Activated CD4-positive, alpha-beta memory T cell treated with anti-CD3 and anti-CD28 coated beads for 36 hours (primary cell): ENCODE measurements around the gene XIRP2. TPM values are rescaled to one million over a fixed set of nuclear protein-coding genes. Genes with fewer than 3 reads are reported as not detected.

Source experiments
- CTCF ChIA-PET: fragments of 350-600 bp; sonication (Branson Sonifier 250); formaldehyde crosslinking; loops from one replicate; lab custom pipeline; 2021; ENCODE audit warnings: antibody characterized with exemption, inconsistent platforms; lab: Charles Lee
- POLR2A ChIA-PET: fragments of 350-600 bp; sonication (Branson Sonifier 250); formaldehyde crosslinking; loops from one replicate; lab custom pipeline; 2021; ENCODE audit warnings: antibody characterized with exemption; lab: Charles Lee
- DNase-seq: peaks from one replicate; pipeline ENCODE4 v3.0.0-alpha.2; 2020
- H3K27ac Mint-ChIP-seq: one replicate; pipeline ENCODE4 v1.8.0; 2021; ENCODE audit warnings: mixed read lengths
- H3K27me3 Mint-ChIP-seq: one replicate; pipeline ENCODE4 v1.8.0; 2021; ENCODE audit warnings: mixed read lengths
- H3K36me3 Mint-ChIP-seq: one replicate; pipeline ENCODE4 v1.8.0; 2021; ENCODE audit warnings: mixed read lengths
- H3K4me1 Mint-ChIP-seq: one replicate; pipeline ENCODE4 v1.8.0; 2021; ENCODE audit warnings: low read depth, mixed read lengths
- H3K4me3 Mint-ChIP-seq: one replicate; pipeline ENCODE4 v1.8.0; 2021; ENCODE audit warnings: mild to moderate bottlenecking, mixed read lengths
- H3K9me3 Mint-ChIP-seq: one replicate; pipeline ENCODE4 v1.8.0; 2021; ENCODE audit warnings: mixed read lengths
- intact Hi-C: fragments of 100-400 bp; cut with micrococcal nuclease; formaldehyde crosslinking; loops from one replicate; pipeline ENCODE4 v1.15.1; 2023
- total RNA-seq, 2 experiments: library from RNA; stranded (reverse); gene quantifications; one replicate each; pipeline ENCODE4 v1.2.3, GENCODE V29; 2021

The XIRP2 gene, protein sequence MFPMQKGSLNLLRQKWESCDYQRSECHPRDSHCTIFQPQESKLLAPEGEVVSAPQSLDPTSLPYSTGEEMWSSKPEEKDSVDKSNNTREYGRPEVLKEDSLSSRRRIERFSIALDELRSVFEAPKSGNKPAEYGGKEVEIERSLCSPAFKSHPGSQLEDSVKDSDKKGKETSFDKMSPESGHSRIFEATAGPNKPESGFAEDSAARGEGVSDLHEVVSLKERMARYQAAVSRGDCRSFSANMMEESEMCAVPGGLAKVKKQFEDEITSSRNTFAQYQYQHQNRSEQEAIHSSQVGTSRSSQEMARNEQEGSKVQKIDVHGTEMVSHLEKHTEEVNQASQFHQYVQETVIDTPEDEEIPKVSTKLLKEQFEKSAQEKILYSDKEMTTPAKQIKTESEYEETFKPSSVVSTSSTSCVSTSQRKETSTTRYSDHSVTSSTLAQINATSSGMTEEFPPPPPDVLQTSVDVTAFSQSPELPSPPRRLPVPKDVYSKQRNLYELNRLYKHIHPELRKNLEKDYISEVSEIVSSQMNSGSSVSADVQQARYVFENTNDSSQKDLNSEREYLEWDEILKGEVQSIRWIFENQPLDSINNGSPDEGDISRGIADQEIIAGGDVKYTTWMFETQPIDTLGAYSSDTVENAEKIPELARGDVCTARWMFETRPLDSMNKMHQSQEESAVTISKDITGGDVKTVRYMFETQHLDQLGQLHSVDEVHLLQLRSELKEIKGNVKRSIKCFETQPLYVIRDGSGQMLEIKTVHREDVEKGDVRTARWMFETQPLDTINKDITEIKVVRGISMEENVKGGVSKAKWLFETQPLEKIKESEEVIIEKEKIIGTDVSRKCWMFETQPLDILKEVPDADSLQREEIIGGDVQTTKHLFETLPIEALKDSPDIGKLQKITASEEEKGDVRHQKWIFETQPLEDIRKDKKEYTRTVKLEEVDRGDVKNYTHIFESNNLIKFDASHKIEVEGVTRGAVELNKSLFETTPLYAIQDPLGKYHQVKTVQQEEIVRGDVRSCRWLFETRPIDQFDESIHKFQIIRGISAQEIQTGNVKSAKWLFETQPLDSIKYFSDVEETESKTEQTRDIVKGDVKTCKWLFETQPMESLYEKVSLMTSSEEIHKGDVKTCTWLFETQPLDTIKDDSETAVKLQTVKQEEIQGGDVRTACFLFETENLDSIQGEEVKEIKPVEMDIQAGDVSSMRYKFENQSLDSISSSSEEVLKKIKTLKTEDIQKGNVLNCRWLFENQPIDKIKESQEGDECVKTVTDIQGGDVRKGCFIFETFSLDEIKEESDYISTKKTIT (N-terminal part only)
- total RNA-seq, result not detected

DNA sequence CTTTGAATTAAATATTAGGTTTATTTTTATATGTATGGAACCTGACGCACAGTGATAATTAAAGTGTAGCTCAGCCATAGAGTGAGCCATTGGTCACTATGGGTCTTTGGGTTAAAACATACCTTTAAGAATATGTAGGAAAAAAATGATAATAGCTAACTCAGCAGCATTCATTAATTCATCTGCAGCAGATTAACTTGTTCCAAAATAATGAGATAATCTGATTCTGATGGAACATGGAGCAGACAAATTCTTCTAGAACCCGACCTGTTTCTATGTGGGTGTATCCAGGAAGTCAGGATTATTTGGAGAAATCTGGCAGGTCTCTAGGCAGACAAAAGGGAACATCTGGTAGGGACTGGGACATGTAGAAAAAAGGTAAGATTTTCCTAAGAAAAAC, at the start of gene XIRP2:
TSS of gene XIRP2 (plus strand) at position 301 of the 400 bp plus-strand sequence. CDS start 15,003 bp downstream, outside the sequence.
- no peaks in the 10 kb centered on the region for H3K36me3 Mint-ChIP-seq
- CTCF ChIA-PET, result no interaction called here

DNA sequence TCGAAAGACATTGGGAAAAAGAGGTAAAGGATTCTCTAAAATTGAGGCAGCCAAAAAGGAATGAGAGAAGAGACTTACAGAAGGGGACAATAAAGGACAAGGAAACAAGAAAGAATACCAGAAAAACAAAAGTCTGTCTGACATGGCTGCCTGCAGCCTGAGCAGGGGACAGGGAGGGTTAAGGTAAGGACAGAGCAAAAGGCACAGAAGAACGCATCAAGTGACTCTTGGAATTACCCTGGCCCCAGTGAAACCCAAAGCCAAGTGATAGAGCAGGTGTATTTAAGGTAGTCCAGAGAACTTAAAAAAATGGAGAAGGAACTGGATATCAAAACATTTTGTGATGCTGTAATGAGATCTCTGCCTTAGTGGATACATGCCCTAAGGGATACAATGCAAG, 47.1 kb upstream of the XIRP2 start:
- ChIA-PET CTCF (no interaction called here), POLR2A (no interaction called here)
- no peaks in the 10 kb centered on the region for H3K9me3 Mint-ChIP-seq
- H3K4me1 Mint-ChIP-seq, result no peaks in the 10 kb centered on the region
- no peak overlapping the region for H3K27ac Mint-ChIP-seq
- H3K4me3 Mint-ChIP-seq, result no peak overlapping the region
- no peaks in the 10 kb centered on the region for H3K36me3 Mint-ChIP-seq
- intact Hi-C loops, result no loop called here
- H3K27me3 Mint-ChIP-seq, result no peaks in the 10 kb centered on the region
- no peak for DNase-seq

More for the DNA sequence above, at the start of gene XIRP2:
- intact Hi-C loops, result no loop called here
- no peaks in the 10 kb centered on the region for H3K4me1 Mint-ChIP-seq
- POLR2A ChIA-PET, result no interaction called here
- no peak within 1 kb of the TSS for H3K27ac Mint-ChIP-seq
- H3K4me3 Mint-ChIP-seq, result no peak within 1 kb of the TSS
- no peaks in the 10 kb centered on the region for H3K9me3 Mint-ChIP-seq
- no peak for DNase-seq
- H3K27me3 Mint-ChIP-seq, result no peaks in the 10 kb centered on the region

DNA sequence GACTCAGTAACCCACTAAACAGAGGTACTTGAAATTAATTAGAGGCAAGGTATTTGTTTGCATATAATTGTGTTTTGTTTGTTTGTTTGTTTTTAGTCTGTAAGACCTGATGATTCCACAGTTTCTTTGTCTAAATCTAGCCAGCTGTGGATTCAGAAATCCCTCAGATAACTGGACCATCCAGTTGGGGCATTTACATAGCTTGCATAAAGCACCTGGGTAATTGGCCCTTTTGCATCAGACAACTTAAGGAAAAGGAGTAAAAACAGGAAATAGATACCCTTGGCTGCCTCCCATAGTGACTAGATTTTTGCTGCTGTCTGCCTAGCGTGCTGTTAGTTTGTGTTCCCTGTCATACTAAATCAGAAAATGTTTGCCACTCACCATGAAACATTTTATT, 46.6 kb upstream of the XIRP2 start:
- Mint-ChIP-seq H3K27me3 (no peaks in the 10 kb centered on the region), H3K9me3 (peaks cover 3% of the 10 kb centered on the region), H3K36me3 (no peaks in the 10 kb centered on the region), H3K4me3 (no peak overlapping the region), H3K27ac (no peak overlapping the region), H3K4me1 (no peaks in the 10 kb centered on the region)
- ChIA-PET POLR2A (no interaction called here), CTCF (no interaction called here)
- intact Hi-C loops, result no loop called here
- no peak for DNase-seq

DNA sequence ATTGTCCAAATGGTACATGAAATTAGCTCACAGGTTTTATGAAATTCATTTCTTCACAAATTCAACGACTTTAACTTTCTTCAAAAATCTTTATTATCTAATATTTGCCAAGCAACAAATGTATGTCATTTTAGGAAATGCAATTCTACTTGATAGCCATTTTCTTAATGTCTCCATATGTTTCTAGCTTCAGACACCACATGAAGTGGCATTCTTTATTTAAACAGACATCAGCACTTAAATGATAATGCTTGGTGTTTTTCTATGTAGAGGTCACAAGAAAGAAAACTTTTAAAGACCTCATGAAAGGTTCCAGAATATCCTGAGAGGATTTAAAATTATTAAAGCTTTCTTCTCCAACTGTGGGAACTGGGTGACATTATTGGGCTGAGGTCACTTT, 44.2 kb upstream of the XIRP2 start:
- Mint-ChIP-seq H3K4me1 (no peaks in the 10 kb centered on the region), H3K36me3 (no peaks in the 10 kb centered on the region), H3K27me3 (no peaks in the 10 kb centered on the region), H3K9me3 (peaks cover 17% of the 10 kb centered on the region), H3K4me3 (no peak overlapping the region), H3K27ac (no peak overlapping the region)
- ChIA-PET CTCF (no interaction called here), POLR2A (no interaction called here)
- no peak for DNase-seq
- intact Hi-C loops, result no loop called here

DNA sequence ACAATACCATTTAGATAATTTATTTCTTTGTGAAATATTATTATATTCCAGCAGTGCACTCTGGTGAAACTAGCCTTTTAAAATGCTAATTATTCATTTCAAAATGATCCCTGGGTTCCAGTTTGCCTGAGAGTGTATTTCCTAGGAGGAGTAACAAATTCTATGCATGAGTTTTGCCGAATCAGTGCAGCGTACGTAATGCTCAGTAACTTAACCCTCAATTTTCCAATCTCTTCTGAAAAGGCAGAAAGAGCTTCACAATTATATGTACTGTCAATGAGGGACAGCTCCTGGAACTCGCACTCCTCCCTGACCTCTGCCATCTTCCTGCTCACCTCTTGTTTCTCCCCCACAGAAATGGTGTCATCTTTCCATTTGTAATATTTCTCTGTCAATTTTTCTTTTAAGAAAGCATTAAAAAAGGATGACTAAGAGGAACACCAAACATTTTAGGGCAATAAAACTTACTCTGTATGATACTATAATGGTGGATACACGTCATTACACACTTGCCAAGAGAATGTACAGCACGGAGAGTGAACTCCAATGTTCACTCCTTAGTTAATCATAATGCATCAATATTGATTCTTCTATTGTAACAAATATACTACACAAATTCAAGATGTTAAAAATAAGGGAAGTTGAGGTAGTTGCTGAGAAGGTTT, 25.7 kb upstream of the XIRP2 start:
- H3K4me3 Mint-ChIP-seq, result no peak overlapping the region
- H3K27me3 Mint-ChIP-seq, result no peaks in the 10 kb centered on the region
- POLR2A ChIA-PET, result no interaction called here
- no peaks in the 10 kb centered on the region for H3K9me3 Mint-ChIP-seq
- H3K36me3 Mint-ChIP-seq, result no peaks in the 10 kb centered on the region
- no peak for DNase-seq
- intact Hi-C loops, result no loop called here
- H3K27ac Mint-ChIP-seq, result no peak overlapping the region
- CTCF ChIA-PET, result no interaction called here
- no peaks in the 10 kb centered on the region for H3K4me1 Mint-ChIP-seq

DNA sequence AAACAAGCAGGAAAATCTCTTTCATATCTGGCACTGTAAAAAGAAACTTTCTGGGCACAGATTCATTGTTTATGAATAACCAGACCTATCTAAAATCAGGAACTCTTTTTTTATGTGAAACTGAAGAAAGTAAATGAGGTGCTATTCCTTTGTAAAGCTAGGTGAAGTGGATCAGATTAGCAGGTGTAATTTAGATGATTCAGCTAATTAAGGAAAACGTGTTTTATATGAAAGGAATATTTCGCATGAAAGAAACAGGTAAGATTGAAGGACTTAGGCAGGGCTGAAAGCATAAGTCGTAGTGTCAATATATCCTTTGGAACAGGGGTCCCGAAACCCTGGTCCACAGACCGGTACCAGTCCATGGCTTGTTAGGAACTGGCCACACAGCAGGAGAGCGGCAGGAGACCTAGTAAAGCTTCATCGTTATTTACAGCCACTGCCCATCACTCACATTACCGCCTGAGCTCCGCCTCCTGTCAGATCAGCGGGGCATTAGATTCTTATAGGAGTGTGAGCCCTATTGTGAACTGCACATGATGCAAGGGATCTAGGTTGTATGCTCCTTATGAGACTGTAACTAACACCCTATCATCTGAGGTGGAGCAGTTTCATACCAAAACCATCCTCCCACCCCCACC, 20.3 kb upstream of the XIRP2 start:
- POLR2A ChIA-PET, result no interaction called here
- Mint-ChIP-seq H3K4me3 (no peak overlapping the region), H3K9me3 (no peaks in the 10 kb centered on the region), H3K4me1 (no peaks in the 10 kb centered on the region), H3K36me3 (no peaks in the 10 kb centered on the region), H3K27ac (no peak overlapping the region), H3K27me3 (no peaks in the 10 kb centered on the region)
- DNase-seq, result no peak
- CTCF ChIA-PET, result interaction anchor here (0.6 kb wide), 1 partner anchor 300 kb away, joined by 3 read pairs; no protein-coding TSS in a partner anchor
- intact Hi-C loops, result no loop called here

DNA sequence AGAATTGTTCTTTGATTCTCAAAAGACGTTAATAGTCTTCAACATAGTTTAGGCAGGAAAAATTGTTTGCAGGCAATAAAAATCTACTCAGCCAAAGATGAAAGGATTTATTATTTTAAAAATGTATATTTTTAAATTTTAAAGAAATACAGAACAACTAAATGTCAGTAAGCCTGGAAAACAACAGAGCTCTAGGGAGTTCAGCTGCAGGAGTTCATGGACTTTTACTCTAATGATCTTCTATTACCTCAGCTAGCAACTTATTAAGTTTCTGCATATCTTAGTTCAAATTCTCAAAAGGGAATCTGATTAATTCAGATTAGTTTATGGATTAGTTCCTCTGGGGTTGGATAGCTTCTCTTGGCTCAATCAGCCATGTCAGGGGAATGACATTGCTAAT, 17.9 kb upstream of the XIRP2 start:
- no peaks in the 10 kb centered on the region for H3K27me3 Mint-ChIP-seq
- CTCF ChIA-PET, result no interaction called here
- no peak overlapping the region for H3K4me3 Mint-ChIP-seq
- no peaks in the 10 kb centered on the region for H3K9me3 Mint-ChIP-seq
- H3K36me3 Mint-ChIP-seq, result no peaks in the 10 kb centered on the region
- no peak for DNase-seq
- H3K4me1 Mint-ChIP-seq, result no peaks in the 10 kb centered on the region
- no peak overlapping the region for H3K27ac Mint-ChIP-seq
- POLR2A ChIA-PET, result no interaction called here
- intact Hi-C loops, result no loop called here

DNA sequence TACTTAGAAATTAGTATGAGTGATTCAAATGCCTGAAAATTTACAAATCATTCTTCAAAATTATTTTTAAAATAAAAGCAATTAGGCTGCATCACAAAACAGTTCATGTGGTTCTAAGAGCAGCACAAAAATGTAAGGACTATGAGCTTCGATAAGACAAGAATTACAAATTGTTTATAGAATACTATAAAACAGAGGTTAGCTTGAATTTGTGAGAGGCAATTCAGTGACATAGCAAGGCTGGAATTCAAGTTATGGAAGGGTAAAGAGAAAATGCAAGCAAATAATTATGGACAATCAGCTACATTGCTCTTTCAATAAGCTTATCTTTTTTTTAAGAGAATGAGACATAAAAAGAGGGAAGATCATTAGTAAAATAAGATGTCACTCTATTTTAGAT, 7.1 kb upstream of the XIRP2 start:
- Mint-ChIP-seq H3K4me1 (no peaks in the 10 kb centered on the region), H3K27me3 (no peaks in the 10 kb centered on the region), H3K9me3 (no peaks in the 10 kb centered on the region), H3K27ac (no peak overlapping the region), H3K36me3 (no peaks in the 10 kb centered on the region), H3K4me3 (no peak overlapping the region)
- intact Hi-C loops, result no loop called here
- POLR2A ChIA-PET, result no interaction called here
- CTCF ChIA-PET, result no interaction called here
- no peak for DNase-seq

DNA sequence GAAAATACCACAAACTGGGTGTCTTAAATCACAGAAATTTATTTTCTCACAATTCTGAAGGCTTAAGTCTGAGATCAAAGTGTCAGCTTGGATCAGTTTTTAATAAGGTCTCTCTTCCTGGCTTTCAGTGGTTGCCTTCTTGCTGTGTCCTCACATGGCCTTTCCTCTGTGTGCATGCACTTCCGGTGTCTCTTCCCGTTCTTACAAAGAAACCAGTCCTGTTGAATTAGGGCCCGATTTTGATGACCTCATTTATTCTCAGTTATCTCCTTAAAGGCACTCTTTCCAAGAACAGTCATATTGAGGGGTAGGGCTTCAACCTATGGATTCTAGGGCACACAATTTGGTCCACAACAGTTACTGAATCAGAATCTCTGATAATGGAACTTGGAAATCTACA, 5.4 kb upstream of the XIRP2 start:
- DNase-seq, result no peak
- no peaks in the 10 kb centered on the region for H3K9me3 Mint-ChIP-seq
- intact Hi-C loops, result no loop called here
- CTCF ChIA-PET, result no interaction called here
- H3K27me3 Mint-ChIP-seq, result no peaks in the 10 kb centered on the region
- no peak overlapping the region for H3K4me3 Mint-ChIP-seq
- H3K4me1 Mint-ChIP-seq, result no peaks in the 10 kb centered on the region
- POLR2A ChIA-PET, result no interaction called here
- H3K36me3 Mint-ChIP-seq, result no peaks in the 10 kb centered on the region
- H3K27ac Mint-ChIP-seq, result no peak overlapping the region

DNA sequence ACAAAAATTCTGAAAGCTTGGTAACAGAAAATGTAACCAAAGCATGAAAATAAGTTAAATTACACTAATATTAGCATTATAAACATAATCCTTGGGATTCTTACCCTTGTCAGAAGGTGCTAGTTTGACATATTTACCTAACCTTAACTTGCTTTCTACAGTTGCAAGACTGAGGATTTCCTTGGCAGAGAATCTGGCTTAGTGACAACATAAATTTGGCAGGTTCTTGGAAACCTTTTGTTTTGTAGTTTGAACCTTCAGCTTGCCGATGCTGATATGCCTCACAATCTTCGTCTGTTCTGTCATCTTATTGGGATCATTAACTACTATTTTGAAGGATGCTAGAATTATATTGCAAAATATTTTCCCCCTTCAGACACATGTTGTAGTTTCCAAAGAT, 3.4 kb downstream of the XIRP2 start:
- no peak for DNase-seq
- POLR2A ChIA-PET, result no interaction called here
- intact Hi-C loops, result no loop called here

DNA sequence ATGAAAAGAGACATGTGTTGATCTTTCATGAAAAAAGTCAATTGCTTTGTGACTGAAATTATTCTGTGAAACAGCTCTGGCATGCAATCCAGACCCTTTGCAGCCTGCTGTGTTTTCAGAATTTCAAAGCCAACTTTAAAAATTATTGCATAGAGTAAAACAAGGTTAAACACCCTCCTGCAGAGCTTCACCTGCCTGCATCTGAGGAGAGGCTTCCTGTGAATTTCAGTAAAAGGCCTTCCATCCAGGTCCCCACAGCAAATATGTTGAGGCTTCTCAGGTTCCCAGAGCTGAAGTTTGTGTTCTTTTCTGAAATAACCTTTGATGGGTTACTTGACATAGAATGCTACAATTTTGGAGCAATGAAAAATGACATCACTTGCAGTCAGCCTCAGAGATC, 4.1 kb downstream of the XIRP2 start:
- DNase-seq, result no peak
- Mint-ChIP-seq H3K4me1 (no peaks in the 10 kb centered on the region), H3K27ac (no peak overlapping the region), H3K9me3 (no peaks in the 10 kb centered on the region), H3K4me3 (no peak overlapping the region), H3K36me3 (no peaks in the 10 kb centered on the region), H3K27me3 (no peaks in the 10 kb centered on the region)
- ChIA-PET CTCF (no interaction called here), POLR2A (no interaction called here)
- intact Hi-C loops, result no loop called here

More for the DNA sequence above, 3.4 kb downstream of the XIRP2 start:
- Mint-ChIP-seq H3K4me1 (no peaks in the 10 kb centered on the region), H3K27ac (no peak overlapping the region), H3K9me3 (no peaks in the 10 kb centered on the region), H3K27me3 (no peaks in the 10 kb centered on the region), H3K36me3 (no peaks in the 10 kb centered on the region), H3K4me3 (no peak overlapping the region)
- CTCF ChIA-PET, result no interaction called here
